ENCODE results near the gene GNG13. TPM values are rescaled to one million over a fixed set of nuclear protein-coding genes. Genes with fewer than 3 reads are reported as not detected.

The GNG13 gene
- total and polyA plus RNA-seq, 9 of the 15 experiments (the other 6 are each of a cell fraction or from before 2014, with no cell fraction given): not detected

DNA sequence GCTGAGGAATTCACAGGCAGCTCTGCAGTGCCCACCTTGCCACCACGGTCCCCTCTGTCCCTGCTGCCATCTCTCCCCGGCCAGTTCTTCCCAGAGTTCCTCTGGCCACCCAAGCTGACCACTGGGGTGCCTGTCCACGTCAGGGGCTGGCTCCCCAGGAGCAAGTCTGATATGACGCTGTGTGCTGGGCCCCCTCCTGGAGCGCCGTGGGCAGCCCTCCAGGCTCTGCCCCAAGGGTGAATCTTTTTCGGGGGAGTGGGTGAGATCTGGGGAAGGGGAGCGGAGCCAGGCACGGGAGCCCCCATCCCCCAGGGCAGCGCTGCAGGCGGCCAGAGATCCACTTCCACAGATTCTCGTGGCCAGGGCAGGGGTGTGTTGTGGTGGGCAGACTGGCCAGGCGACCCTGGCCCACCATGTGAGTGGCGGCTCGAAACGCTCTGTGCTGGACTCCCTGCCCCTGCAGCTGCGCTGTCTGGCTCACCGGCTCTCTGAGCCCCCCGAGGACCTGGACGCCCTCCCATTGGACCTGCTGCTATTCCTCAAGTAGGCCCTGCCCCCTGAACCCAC is 36.3 kb downstream of the GNG13 start:
- ChIA-PET POLR2A (no interaction called here), CTCF (ENCODE audit: low intra/inter-chr PET ratio) (no interaction called here)
- BruUV-seq (replicated peaks): no TSS peak
- peaks cover 0 to 6% of the 10 kb centered on the region in 2 experiments; a peak in 1 of 5 replicates for H3K27me3 ChIP-seq (ENCODE audit: control insufficient read depth in 2 of 2, insufficient read depth in 2 of 2, low read length in 2 of 2)
- WGBS (ENCODE audit: insufficient coverage, low coverage, missing lambda C conversion rate): 19% methylated on average over 13 of the region's 20 CpGs
- 0 out of 2 replicates have a peak, but pooled peaks cover 3% of the 10 kb centered on the region for H4K20me1 ChIP-seq (replicated peaks; ENCODE audit: control insufficient read depth, insufficient read depth, low read length)
- no peaks in the 10 kb centered on the region for H3K36me3 ChIP-seq (ENCODE audit: control insufficient read depth, insufficient read depth, low read length)
- H3K9me3 ChIP-seq (replicated peaks; ENCODE audit: control insufficient read depth, insufficient read depth, low read depth, low read length): no peaks in the 10 kb centered on the region
- no peaks in the 10 kb centered on the region for H3K79me2 ChIP-seq (ENCODE audit: control insufficient read depth, insufficient read depth, low read length)
- no peak overlapping the region for H3K4me2 ChIP-seq (ENCODE audit: insufficient read depth, low read length)
- FAIRE-seq (no peak), ATAC-seq (no peak), DNase-seq (ENCODE audit: extremely low read depth in 1 of 4, low spot score in 3 of 4) (no peak)
- H3K9me1 ChIP-seq (ENCODE audit: control insufficient read depth, insufficient read depth, low read length): no peaks in the 10 kb centered on the region
- TF ChIP-seq KAT7 (CRISPR knock-in tag; IDR thresholded peaks at IDR 0.05; ENCODE audit: borderline replicate concordance) (no peak), RFX1 (IDR thresholded peaks at IDR 0.05) (no peak), SAFB2 (IDR thresholded peaks at IDR 0.05; ENCODE audit: borderline replicate concordance, low read depth, low read length, severe bottlenecking) (no peak), BRD9 (IDR thresholded peaks at IDR 0.05; ENCODE audit: low read depth, partially characterized antibody) (no peak)
- no peak overlapping the region for H3K9ac ChIP-seq (ENCODE audit: insufficient read depth in 1 of 2, low read depth in 2 of 2, low read length in 2 of 2)
- H3K4me3 ChIP-seq: no peak overlapping the region
- no peak overlapping the region for H2AFZ ChIP-seq (ENCODE audit: low read depth, low read length)
- intact Hi-C loops (cut with micrococcal nuclease) (no loop called here), in situ Hi-C loops (cut with MboI) (no loop called here)
- peaks cover 0 to 84% of the 10 kb centered on the region in 2 experiments; a peak in 2 of 5 replicates for H3K4me1 ChIP-seq (replicated peaks in 1 of 2; ENCODE audit: control insufficient read depth in 2 of 2, insufficient read depth in 2 of 2, low read length in 2 of 2)
- no peak overlapping the region for H3K27ac ChIP-seq (ENCODE audit: extremely low read depth, low read depth, low read length)

Data from K562 (cell line).